Kidney (tissue), 14 donors: ENCODE results near the gene CPED1. TPM values are rescaled to one million over a fixed set of nuclear protein-coding genes. Genes with fewer than 3 reads are reported as not detected.
A peak's percentile ranks its signal among the peaks of the same experiment; 100 is the strongest.

Experiments used
- DNase-seq, 5 donors: peaks; one replicate each; pipeline ENCODE4 v3.0.0-alpha.2; 2013 to 2020
- FAIRE-seq: peaks from 2 replicates; lab custom pipeline; 2012; peaks lifted over from hg19 to GRCh38; lab: Jason Lieb, UNC
- H3K27ac ChIP-seq, 2 donors: one replicate each; pipeline ENCODE4 v1.7.0; 2013; ENCODE audit warnings: low read depth in 2 of 2, low read length in 2 of 2, inconsistent platforms in 1 of 2
- H3K27me3 ChIP-seq: one replicate; pipeline ENCODE4 v1.7.1; 2013; ENCODE audit warnings: low read length, inconsistent platforms; ENCODE audit not compliant: control insufficient read depth, insufficient read depth
- H3K36me3 ChIP-seq, 3 donors: one replicate each; pipeline versions ENCODE4 v1.7.0 to v1.7.1; 2013; ENCODE audit warnings: low read length in 3 of 3, control low read depth in 1 of 3, inconsistent platforms in 1 of 3; ENCODE audit not compliant: insufficient read depth in 3 of 3, control insufficient read depth in 2 of 3
- H3K4me1 ChIP-seq, 3 donors: one replicate each; pipeline versions ENCODE4 v1.7.0 to v1.7.1; 2013; ENCODE audit warnings: low read length in 3 of 3, inconsistent platforms in 1 of 3, low read depth in 1 of 3; ENCODE audit not compliant: control insufficient read depth in 2 of 3, insufficient read depth in 2 of 3
- H3K4me3 ChIP-seq, 3 donors: one replicate each; pipeline versions ENCODE4 v1.7.0 to v1.8.1; 2013; ENCODE audit warnings: low read length in 3 of 3, control low read depth in 1 of 3, inconsistent platforms in 1 of 3
- H3K9ac ChIP-seq, 3 donors: one replicate each; pipeline versions ENCODE4 v1.7.0 to v1.7.1; 2013; ENCODE audit warnings: low read length in 3 of 3, control low read depth in 1 of 3, inconsistent platforms in 1 of 3
- H3K9me3 ChIP-seq, 3 donors: one replicate each; pipeline versions ENCODE4 v1.7.0 to v1.7.1; 2013; ENCODE audit warnings: low read length in 3 of 3, control low read depth in 1 of 3, inconsistent platforms in 1 of 3; ENCODE audit not compliant: control insufficient read depth in 2 of 3, insufficient read depth in 1 of 3
- intact Hi-C: fragments of 100-400 bp; cut with DNase I; formaldehyde crosslinking; loops from one replicate; pipeline ENCODE4 v1.11.1; 2022
- polyA plus RNA-seq: library from polyadenylated mRNA; stranded (reverse); fragments of 350-450 nt; fragmentation: Illumina TruSeq; extraction: RNeasy Lipid Tissue Mini Kit (QIAGEN cat#74804); gene quantifications from one replicate; pipeline ENCODE4 v1.2.3, GENCODE V29; 2014; ENCODE audit warnings: low read depth, low replicate concordance; ENCODE audit not compliant: insufficient read depth
- total RNA-seq: library from RNA; stranded (reverse); fragmentation: NEBNext Ultra II Directional; extraction: Animal tissue kit (Norgen Biotek cat#: 25700); gene quantifications from one replicate; pipeline ENCODE4 v1.2.1, GENCODE V29; 2021
- TF ChIP-seq, protein P1 (sequence below): IDR thresholded peaks from 3 replicates; pipeline ENCODE4 v1.5.1; 2012; ENCODE audit warnings: mild to moderate bottlenecking, moderate library complexity, borderline replicate concordance; ENCODE audit not compliant: insufficient read depth; ENCODE audit errors: extremely low read depth
- donor health status: control.
- donor health status: control.
- donor health status: control.
- donor health status: control.
- donor health status: control.
- donor health status: DM: yes; HTN: yes; CAD: no.
- donor health status: Normal renal cell carcinoma (clear cell type).

The CPED1 gene
- total and polyA plus RNA-seq, 2 donors from 2014 or later: 2.9 to 16.9 TPM

- FAIRE-seq (no peak), DNase-seq (no peak)
- Histone ChIP-seq H3K36me3 (no peaks in the 10 kb centered on the region), H3K9me3 (no peaks in the 10 kb centered on the region), H3K4me3 (no peak overlapping the region), H3K4me1 (no peaks in the 10 kb centered on the region), H3K27ac (no peak overlapping the region), H3K9ac (no peak overlapping the region), H3K27me3 (no peaks in the 10 kb centered on the region)
- TF ChIP-seq, protein P1, sequence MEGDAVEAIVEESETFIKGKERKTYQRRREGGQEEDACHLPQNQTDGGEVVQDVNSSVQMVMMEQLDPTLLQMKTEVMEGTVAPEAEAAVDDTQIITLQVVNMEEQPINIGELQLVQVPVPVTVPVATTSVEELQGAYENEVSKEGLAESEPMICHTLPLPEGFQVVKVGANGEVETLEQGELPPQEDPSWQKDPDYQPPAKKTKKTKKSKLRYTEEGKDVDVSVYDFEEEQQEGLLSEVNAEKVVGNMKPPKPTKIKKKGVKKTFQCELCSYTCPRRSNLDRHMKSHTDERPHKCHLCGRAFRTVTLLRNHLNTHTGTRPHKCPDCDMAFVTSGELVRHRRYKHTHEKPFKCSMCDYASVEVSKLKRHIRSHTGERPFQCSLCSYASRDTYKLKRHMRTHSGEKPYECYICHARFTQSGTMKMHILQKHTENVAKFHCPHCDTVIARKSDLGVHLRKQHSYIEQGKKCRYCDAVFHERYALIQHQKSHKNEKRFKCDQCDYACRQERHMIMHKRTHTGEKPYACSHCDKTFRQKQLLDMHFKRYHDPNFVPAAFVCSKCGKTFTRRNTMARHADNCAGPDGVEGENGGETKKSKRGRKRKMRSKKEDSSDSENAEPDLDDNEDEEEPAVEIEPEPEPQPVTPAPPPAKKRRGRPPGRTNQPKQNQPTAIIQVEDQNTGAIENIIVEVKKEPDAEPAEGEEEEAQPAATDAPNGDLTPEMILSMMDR: no peak
- intact Hi-C loops: no loop called here
These were observed 274.5 kb downstream of the CPED1 start for GRCh38 chr7:121262969-121263368.

DNA sequence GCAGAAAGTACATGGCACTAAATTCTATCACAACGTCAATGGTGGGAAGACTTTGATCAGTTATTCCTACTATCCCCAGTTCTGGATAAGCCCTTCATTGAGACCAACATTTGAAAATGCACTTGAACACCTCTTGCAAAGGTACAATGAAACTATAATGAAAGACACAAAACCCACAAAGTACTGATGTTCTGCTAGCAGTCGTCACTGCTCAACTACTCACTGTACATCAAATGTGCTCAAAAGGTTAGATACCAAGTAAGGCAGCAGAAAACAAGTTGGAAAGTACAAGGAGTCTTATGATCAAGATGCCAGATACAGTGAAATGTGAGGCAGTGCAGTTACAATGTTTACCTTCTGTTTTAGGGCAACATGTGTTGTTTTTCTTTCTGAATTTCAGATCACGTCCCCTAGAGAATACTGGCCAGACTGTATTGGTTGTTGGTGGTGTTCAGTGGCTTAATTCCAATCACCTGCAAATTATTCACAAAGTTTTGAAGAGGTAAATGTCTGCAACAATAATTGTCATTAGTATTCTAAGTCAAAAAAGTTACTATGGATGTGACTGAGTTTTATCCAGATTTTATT is 277.9 kb downstream of the CPED1 start:
- Histone ChIP-seq H3K4me1 (no peaks in the 10 kb centered on the region), H3K27ac (no peak overlapping the region), H3K36me3 (no peaks in the 10 kb centered on the region), H3K27me3 (no peaks in the 10 kb centered on the region), H3K9me3 (no peaks in the 10 kb centered on the region), H3K9ac (no peak overlapping the region), H3K4me3 (no peak overlapping the region)
- TF ChIP-seq, protein P1: no peak
- DNase-seq (no peak), FAIRE-seq (no peak)
- intact Hi-C loops: no loop called here

DNA sequence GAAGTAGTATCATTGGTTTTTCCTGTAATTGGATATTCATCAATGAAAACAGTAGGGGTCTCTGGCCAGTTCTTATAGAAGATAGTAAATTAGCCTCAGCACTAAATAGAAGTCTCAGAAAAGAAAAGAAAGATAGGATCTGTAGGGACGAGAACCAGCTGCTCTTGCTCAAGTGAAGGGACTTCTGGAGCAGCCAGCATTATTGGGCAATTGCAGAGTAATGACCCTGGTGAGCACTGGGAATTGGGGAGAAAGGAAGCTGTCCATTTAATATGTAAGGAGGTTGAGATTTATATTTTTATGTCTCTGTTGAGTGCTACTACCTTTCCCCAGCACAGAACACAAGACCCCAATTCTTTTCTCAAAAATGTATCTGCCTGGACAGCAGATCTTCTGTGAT is 279.1 kb downstream of the CPED1 start:
- Histone ChIP-seq H3K9ac (no peak overlapping the region), H3K27me3 (no peaks in the 10 kb centered on the region), H3K4me3 (no peak overlapping the region), H3K36me3 (no peaks in the 10 kb centered on the region), H3K9me3 (no peaks in the 10 kb centered on the region), H3K4me1 (no peaks in the 10 kb centered on the region), H3K27ac (no peak overlapping the region)
- intact Hi-C loops: no loop called here
- FAIRE-seq: no peak
- TF ChIP-seq, protein P1: no peak
- peak in 1 of 5 donors; percentile 7 for DNase-seq

GRCh38 chr7:121269798-121270197 is 281.3 kb downstream of the CPED1 start:
- no peaks in the 10 kb centered on the region for H3K4me1 ChIP-seq
- no peak overlapping the region for H3K9ac ChIP-seq
- no peak for FAIRE-seq
- no peaks in the 10 kb centered on the region for H3K27me3 ChIP-seq
- intact Hi-C loops: no loop called here
- H3K27ac ChIP-seq: no peak overlapping the region
- DNase-seq: no peak
- H3K4me3 ChIP-seq: no peak overlapping the region
- no peaks in the 10 kb centered on the region for H3K9me3 ChIP-seq
- no peaks in the 10 kb centered on the region for H3K36me3 ChIP-seq
- TF ChIP-seq, protein P1: no peak
